AG09319 (cell line): ENCODE data around the gene MAGT1.

Source experiments
- DNase-seq: peaks from one replicate; pipeline ENCODE4 v3.0.0-alpha.2; 2010; ENCODE audit warnings: low read depth; ENCODE audit errors: extremely low read depth
- TF ChIP-seq, protein P1 (sequence below): IDR thresholded peaks from 2 replicates; pipeline ENCODE4 v1.5.1; 2011; ENCODE audit warnings: low read depth, mild to moderate bottlenecking, inconsistent platforms, low read length, moderate library complexity

Gene MAGT1

DNA sequence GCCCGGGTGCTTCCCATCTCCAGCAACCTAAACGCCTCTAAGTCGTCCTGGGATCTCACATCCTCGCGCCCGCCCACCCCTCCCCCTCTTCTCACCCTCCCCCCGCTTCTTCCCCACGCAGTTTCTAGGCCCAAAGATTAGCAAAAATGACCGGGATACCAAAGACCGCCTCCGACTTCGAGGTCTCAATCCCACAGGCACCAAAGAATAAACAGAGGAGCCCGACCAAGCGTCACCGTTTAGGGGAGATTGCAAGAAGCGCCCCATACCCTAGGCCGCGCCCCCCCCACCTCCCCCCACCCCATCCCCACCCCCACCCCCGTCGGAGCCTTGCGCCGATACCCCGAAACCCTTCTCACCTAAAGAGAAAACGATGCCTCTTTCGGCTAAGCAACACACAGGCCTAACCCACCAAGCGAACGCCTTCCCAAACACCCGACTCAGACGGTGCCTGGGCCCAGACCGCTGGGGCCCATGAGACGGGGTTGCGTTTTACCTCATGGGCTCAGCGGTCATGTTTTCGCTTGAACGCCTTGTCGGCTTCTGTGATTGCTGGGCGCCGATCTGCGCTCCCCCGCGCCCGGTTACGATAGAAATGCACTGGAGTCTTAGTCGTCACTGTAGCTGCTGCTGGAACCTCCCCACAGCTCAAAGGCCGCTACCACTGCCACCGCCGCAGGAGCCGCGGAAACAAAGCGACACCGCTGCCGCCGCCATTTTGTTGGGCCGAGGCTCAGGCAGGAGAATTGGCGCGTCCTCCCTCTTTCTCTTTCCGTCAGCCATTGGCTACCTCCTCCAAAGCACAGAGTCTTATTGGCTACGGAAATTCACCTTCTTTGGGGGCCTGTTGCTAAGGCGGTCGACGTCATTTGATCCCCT is 109.5 kb downstream of the MAGT1 start, which contains the start of gene ATRX:
TSS of gene ATRX (minus strand) at position 731 of the 879 bp plus-strand sequence. CDS start at position 516, 215 bp downstream.
- DNase-seq = peak; percentile 35
- TF ChIP-seq, protein P1, sequence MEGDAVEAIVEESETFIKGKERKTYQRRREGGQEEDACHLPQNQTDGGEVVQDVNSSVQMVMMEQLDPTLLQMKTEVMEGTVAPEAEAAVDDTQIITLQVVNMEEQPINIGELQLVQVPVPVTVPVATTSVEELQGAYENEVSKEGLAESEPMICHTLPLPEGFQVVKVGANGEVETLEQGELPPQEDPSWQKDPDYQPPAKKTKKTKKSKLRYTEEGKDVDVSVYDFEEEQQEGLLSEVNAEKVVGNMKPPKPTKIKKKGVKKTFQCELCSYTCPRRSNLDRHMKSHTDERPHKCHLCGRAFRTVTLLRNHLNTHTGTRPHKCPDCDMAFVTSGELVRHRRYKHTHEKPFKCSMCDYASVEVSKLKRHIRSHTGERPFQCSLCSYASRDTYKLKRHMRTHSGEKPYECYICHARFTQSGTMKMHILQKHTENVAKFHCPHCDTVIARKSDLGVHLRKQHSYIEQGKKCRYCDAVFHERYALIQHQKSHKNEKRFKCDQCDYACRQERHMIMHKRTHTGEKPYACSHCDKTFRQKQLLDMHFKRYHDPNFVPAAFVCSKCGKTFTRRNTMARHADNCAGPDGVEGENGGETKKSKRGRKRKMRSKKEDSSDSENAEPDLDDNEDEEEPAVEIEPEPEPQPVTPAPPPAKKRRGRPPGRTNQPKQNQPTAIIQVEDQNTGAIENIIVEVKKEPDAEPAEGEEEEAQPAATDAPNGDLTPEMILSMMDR = no peak

DNA sequence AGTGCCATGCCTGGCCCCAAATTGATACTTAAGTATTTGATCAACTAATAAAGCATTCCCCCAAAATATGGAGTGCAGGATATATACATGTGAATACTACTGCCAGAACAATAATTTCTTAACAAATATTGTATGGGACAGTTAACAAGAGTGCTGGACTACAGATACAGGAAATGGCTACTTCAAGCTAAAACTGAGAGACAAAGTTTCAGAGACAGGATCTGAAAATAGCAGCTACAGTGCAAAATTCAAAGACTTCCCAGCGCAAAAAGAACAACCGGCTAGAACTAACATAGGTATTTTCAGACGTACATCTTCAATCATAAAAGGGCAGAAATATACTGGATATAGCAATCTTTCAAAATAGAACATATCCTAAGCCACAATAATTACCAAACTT is 115.5 kb downstream of the MAGT1 start:
- no peak for DNase-seq
- TF ChIP-seq, protein P1 = no peak

DNA sequence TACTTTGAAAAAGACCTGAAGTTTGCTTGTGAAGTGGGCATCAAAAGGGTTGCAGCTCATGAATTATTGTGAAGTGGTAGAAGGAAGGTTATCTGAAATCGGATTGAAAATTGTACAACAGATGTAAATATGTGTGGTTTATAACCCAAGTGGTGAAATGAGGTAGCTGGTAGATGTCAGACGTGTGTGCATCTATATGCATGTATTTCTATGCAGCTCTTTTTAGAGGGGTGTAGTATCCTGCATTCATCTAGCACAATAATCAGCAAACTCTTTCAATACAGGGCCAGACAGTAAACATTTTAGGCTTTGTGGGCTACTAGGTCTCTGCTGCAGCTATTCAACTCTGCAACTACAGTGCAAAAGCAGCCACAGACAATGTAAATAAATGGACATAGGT is 118.6 kb downstream of the MAGT1 start:
- no peak for DNase-seq
- TF ChIP-seq, protein P1 = no peak
